GM12878 (cell line): ENCODE results near the gene RCAN2. TPM values are rescaled to one million over a fixed set of nuclear protein-coding genes. Genes with fewer than 3 reads are reported as not detected.

Experiments used
- ATAC-seq: fragments of 200-7000 bp; cut with Tn5 transposase; 3 replicates; pipeline ENCODE4 v1.9.1; 2020; ENCODE audit warnings: mild to moderate bottlenecking, moderate library complexity
- BruUV-seq: library from RNA; stranded (reverse); fragments of 400-500 nt; replicated peaks from 2 replicates; lab custom pipeline; 2021; lab: Mats Ljungman, UMichigan
- CTCF ChIA-PET: fragments of 300-600 bp; sonication (Branson Sonifier 250); formaldehyde crosslinking; extraction: SDS; loops from one replicate; lab custom pipeline; 2021; ENCODE audit warnings: inconsistent platforms; lab: Yijun Ruan, JAX
- POLR2A ChIA-PET: fragments of 350-600 bp; formaldehyde crosslinking; extraction: SDS; loops from one replicate; lab custom pipeline; 2021; ENCODE audit warnings: inconsistent platforms; lab: Charles Lee
- RAD21 ChIA-PET: fragments of 300-600 bp; sonication (Branson Sonifier 250); formaldehyde crosslinking; loops from one replicate; lab custom pipeline; 2023; ENCODE audit warnings: antibody characterized with exemption; ENCODE audit not compliant: unreplicated experiment; lab: Charles Lee
- SMC1A ChIA-PET: fragments of 300-600 bp; sonication (Branson Sonifier 250); formaldehyde crosslinking; loops from one replicate; lab custom pipeline; 2023; ENCODE audit not compliant: unreplicated experiment, uncharacterized antibody; lab: Charles Lee
- DNase-seq: peaks from one replicate; pipeline ENCODE4 v3.0.0-alpha.2; 2011; ENCODE audit warnings: low read depth, low spot score
- FAIRE-seq: peaks from 3 replicates; lab custom pipeline; 2011; peaks lifted over from hg19 to GRCh38; lab: Jason Lieb, UNC
- H2AFZ ChIP-seq: 2 replicates; pipeline ENCODE4 v1.6.0; 2011; ENCODE audit warnings: low read depth, low read length, control low read depth; ENCODE audit not compliant: control insufficient read depth
- H3K27ac ChIP-seq: 2 replicates; pipeline ENCODE4 v1.5.1; 2011; ENCODE audit warnings: control low read depth; ENCODE audit not compliant: control insufficient read depth, insufficient read depth
- H3K27me3 ChIP-seq, 2 experiments: replicated peaks in 1 of 2; 2 replicates each; pipeline versions ENCODE4 v1.6.0 to v1.6.1; 2011; ENCODE audit warnings: low read length in 1 of 2; ENCODE audit not compliant: control insufficient read depth in 2 of 2, insufficient read depth in 2 of 2
- H3K36me3 ChIP-seq, 2 experiments: 2 replicates each; pipeline ENCODE4 v1.5.1; 2011; ENCODE audit warnings: low read length in 1 of 2; ENCODE audit not compliant: control insufficient read depth in 2 of 2, insufficient read depth in 2 of 2
- H3K4me1 ChIP-seq: 2 replicates; pipeline ENCODE4 v1.6.1; 2011; ENCODE audit warnings: mild to moderate bottlenecking, low read length, moderate library complexity, mixed read lengths; ENCODE audit not compliant: control insufficient read depth, insufficient read depth
- H3K4me2 ChIP-seq: 2 replicates; pipeline ENCODE4 v1.6.0; 2011; ENCODE audit warnings: control low read depth; ENCODE audit not compliant: control insufficient read depth, insufficient read depth
- H3K4me3 ChIP-seq: fragments of 200-600 bp; sonication (generic); 2 replicates; pipeline ENCODE4 v1.5.1; 2016
- H3K79me2 ChIP-seq: 2 replicates; pipeline ENCODE4 v1.6.0; 2011; ENCODE audit warnings: low read length; ENCODE audit not compliant: control insufficient read depth, insufficient read depth
- H3K9ac ChIP-seq: 2 replicates; pipeline ENCODE4 v1.8.0; 2011; ENCODE audit warnings: low read length, control low read depth, mixed read lengths; ENCODE audit not compliant: control insufficient read depth, insufficient read depth
- H3K9me3 ChIP-seq: replicated peaks from 3 replicates; pipeline ENCODE4 v1.5.1; 2011; ENCODE audit warnings: mild to moderate bottlenecking, low read length; ENCODE audit not compliant: control insufficient read depth, insufficient read depth
- H4K20me1 ChIP-seq: 2 replicates; pipeline ENCODE4 v1.6.0; 2011; ENCODE audit not compliant: control insufficient read depth, insufficient read depth
- CREB1 ChIP-seq: IDR thresholded peaks from 2 replicates; pipeline ENCODE4 v1.6.1; 2012; ENCODE audit warnings: low read depth, mild to moderate bottlenecking, inconsistent platforms
- CTCF ChIP-seq, 3 experiments: IDR thresholded peaks in 2 of 3; conservative IDR thresholded peaks in 1 of 3; 2 replicates each; pipeline ENCODE4 v1.5.1; 2011; ENCODE audit warnings: low read depth in 3 of 3, low read length in 3 of 3, mild to moderate bottlenecking in 3 of 3, control low read depth in 2 of 3, moderate library complexity in 2 of 3, inconsistent platforms in 1 of 3, mixed read lengths in 1 of 3; ENCODE audit not compliant: control insufficient read depth in 2 of 3, insufficient read depth in 1 of 3; ENCODE audit errors: extremely low read depth in 1 of 3
- SUZ12 ChIP-seq: fragments of 200-600 bp; sonication (generic); IDR thresholded peaks from one replicate; pipeline ENCODE4 v1.6.1; 2018; ENCODE audit warnings: antibody characterized with exemption, mild to moderate bottlenecking; ENCODE audit not compliant: unreplicated experiment
- WRNIP1 ChIP-seq: IDR thresholded peaks from 2 replicates; pipeline ENCODE4 v1.6.1; 2011; ENCODE audit warnings: low read depth, low read length, improper control_type of control experiment, borderline replicate concordance
- ZBTB40 ChIP-seq: fragments of 450-650 bp; IDR thresholded peaks from 2 replicates; pipeline ENCODE4 v1.6.1; 2016; ENCODE audit warnings: mild to moderate bottlenecking, moderate library complexity, borderline replicate concordance
- WGBS: methylation state at CpG from one replicate; pipeline ENCODE4 v1.1.6; 2016; ENCODE audit warnings: low lambda C conversion rate; ENCODE audit not compliant: insufficient replicate concordance, insufficient coverage; ENCODE audit errors: missing lambda C conversion rate; 5-methylcytosine and 5-hydroxymethylcytosine counted together
- in situ Hi-C: fragments of 300-500 bp; cut with MboI; formaldehyde crosslinking; loops from 9 replicates; pipeline ENCODE4 v1.14.3; 2018; ENCODE audit warnings: mixed read lengths
- intact Hi-C: fragments of 100-400 bp; cut with micrococcal nuclease; formaldehyde crosslinking; loops from one replicate; pipeline ENCODE4 v1.14.2; 2022; ENCODE audit not compliant: unreplicated experiment
- polyA plus RNA-seq, 11 experiments: library from polyadenylated mRNA; depleted of rRNA in 4 of 11; unstranded in 6 of 11; stranded (reverse) in 5 of 11; fragments of >200 nt; fragmentation: Nextera tagmentation in 4 of 11; fragmentation: Illumina TruSeq in 1 of 11; extraction: Ambion mirVana in 4 of 11; extraction: Trizol in 1 of 11; gene quantifications; 1 replicate in 1 of 11; 2 replicates in 10 of 11; pipeline versions ENCODE4 v1.2.1 to v1.2.3, GENCODE V29; 2011 to 2016; ENCODE audit warnings: inconsistent platforms in 2 of 11, missing spikeins in 2 of 11, low read depth in 1 of 11
- total RNA-seq, 4 experiments: library from RNA; depleted of rRNA in 3 of 4; stranded (reverse); fragments of >200 nt in 3 of 4; fragmentation: Illumina TruSeq in 1 of 4; extraction: Trizol in 1 of 4; gene quantifications; 2 replicates each; pipeline versions ENCODE4 v1.2.1 to v1.2.3, GENCODE V29; 2013 to 2021
- TF ChIP-seq, protein P1 (sequence below): fragments of 450-650 bp; IDR thresholded peaks from 2 replicates; pipeline ENCODE4 v1.6.1; 2017; ENCODE audit warnings: borderline replicate concordance

Gene RCAN2
- total and polyA plus RNA-seq, 10 of the 15 experiments (the other 5 are each of a cell fraction or from before 2014, with no cell fraction given), result 0.06 TPM; not detected in 9

DNA sequence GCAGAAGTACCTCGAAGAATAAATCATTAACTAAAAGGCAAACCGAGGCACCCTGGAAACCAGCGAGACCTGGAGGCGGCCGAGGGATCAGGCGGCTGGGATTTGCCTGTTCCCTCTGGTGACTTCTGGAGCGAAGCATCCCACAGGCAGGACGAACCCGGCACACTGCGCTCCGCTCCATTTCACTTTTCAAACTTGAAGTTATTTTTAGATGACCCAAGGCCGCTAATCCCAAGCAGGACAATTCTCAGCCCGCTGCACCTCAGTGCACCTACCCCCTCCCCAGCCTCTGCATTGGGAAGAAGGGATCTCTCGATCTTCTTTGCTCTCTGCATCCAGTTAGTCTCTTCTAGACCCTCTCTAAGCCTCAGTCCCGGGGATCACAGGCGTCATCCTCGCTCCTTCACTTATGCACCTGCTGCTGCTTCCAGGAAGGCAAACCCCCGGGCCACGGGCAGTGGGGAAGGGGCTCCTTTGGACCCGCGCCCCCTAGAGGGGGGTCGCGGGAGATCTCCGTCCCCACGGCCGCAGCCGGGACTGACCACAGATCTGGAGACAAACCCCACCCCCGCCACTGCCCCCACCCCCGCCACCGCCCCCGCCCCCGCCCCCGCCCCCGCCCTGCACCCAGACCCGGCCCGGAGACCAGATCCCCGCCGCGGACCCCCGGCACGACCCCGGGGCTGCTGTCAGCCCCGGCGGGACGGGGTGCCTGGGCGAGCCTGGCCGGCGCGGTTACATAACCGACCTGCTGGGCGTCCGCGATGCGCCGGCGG is 636 bp downstream of the RCAN2 start:
- TF ChIP-seq WRNIP1 (no peak), ZBTB40 (no peak), SUZ12 (peak; percentile 52), CREB1 (no peak), CTCF (IDR thresholded peaks at IDR 0.05 in 2 of 3, conservative IDR thresholded peaks at IDR 0.05 in 1 of 3; ENCODE audit: control insufficient read depth in 2 of 3, extremely low read depth in 1 of 3, insufficient read depth in 1 of 3, low read depth in 3 of 3, low read length in 3 of 3) (peak in 1 of 3 experiments; percentile 21; a peak in 1 of 6 replicates)
- TF ChIP-seq, protein P1, sequence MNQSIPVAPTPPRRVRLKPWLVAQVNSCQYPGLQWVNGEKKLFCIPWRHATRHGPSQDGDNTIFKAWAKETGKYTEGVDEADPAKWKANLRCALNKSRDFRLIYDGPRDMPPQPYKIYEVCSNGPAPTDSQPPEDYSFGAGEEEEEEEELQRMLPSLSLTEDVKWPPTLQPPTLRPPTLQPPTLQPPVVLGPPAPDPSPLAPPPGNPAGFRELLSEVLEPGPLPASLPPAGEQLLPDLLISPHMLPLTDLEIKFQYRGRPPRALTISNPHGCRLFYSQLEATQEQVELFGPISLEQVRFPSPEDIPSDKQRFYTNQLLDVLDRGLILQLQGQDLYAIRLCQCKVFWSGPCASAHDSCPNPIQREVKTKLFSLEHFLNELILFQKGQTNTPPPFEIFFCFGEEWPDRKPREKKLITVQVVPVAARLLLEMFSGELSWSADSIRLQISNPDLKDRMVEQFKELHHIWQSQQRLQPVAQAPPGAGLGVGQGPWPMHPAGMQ, result no peak
- TF ChIP-seq, all 136 proteins: peak for 2
- DNase-seq (no peak), FAIRE-seq (no peak), ATAC-seq (no peak)
- 12% methylated on average over 40 of the region's 56 CpGs for WGBS
- peaks cover 3 to 9% of the 10 kb centered on the region in 2 experiments; a peak in 3 of 4 replicates for H3K27me3 ChIP-seq
- H3K27ac ChIP-seq, result no peak overlapping the region
- peak overlapping the region; percentile 69; the same call in 1 of the 2 replicates for H3K4me2 ChIP-seq
- H3K4me3 ChIP-seq, result no peak overlapping the region
- RAD21 ChIA-PET, result no interaction called here
- in situ Hi-C loops, result no loop called here
- no TSS peak for BruUV-seq
- H3K4me1 ChIP-seq, result no peaks in the 10 kb centered on the region
- CTCF ChIA-PET, result no interaction called here
- no peaks in the 10 kb centered on the region for H3K79me2 ChIP-seq
- no peak overlapping the region for H2AFZ ChIP-seq
- H4K20me1 ChIP-seq, result no peaks in the 10 kb centered on the region
- intact Hi-C loops, result loop anchor here (10.0 kb wide), 1 partner anchor 266 kb away; no protein-coding TSS in a partner anchor
- POLR2A ChIA-PET, result no interaction called here
- no peaks in the 10 kb centered on the region for H3K9me3 ChIP-seq
- no peak overlapping the region for H3K9ac ChIP-seq
- H3K36me3 ChIP-seq, result no peaks in the 10 kb centered on the region
- SMC1A ChIA-PET, result no interaction called here
